GM23338 (cell line): ENCODE measurements around the gene RRP36. TPM values are rescaled to one million over a fixed set of nuclear protein-coding genes. Genes with fewer than 3 reads are reported as not detected.

Source experiments
- ATAC-seq: fragments of 200-7000 bp; cut with Tn5 transposase; 3 replicates; pipeline ENCODE4 v1.9.1; 2020
- DNase-seq: peaks from one replicate; pipeline ENCODE4 v3.0.0-alpha.2; 2015; ENCODE audit warnings: low spot score
- H2AFZ ChIP-seq: fragments of 200-600 bp; sonication (generic); 2 replicates; pipeline ENCODE4 v1.8.0; 2016; ENCODE audit warnings: antibody characterized with exemption, mild to moderate bottlenecking, moderate library complexity
- H3F3A ChIP-seq: fragments of 200-600 bp; sonication (generic); replicated peaks from 2 replicates; pipeline ENCODE4 v1.8.0; 2017; ENCODE audit warnings: antibody characterized with exemption, mixed run types, low read depth
- H3K27ac ChIP-seq: fragments of 200-600 bp; sonication (generic); 2 replicates; pipeline ENCODE4 v1.6.1; 2016; ENCODE audit warnings: low read depth
- H3K27me3 ChIP-seq: fragments of 200-600 bp; sonication (generic); 2 replicates; pipeline ENCODE4 v1.8.0; 2016; ENCODE audit warnings: mild to moderate bottlenecking, mixed run types, moderate library complexity; ENCODE audit not compliant: insufficient read depth
- H3K36me3 ChIP-seq: fragments of 200-600 bp; sonication (generic); 2 replicates; pipeline ENCODE4 v1.8.0; 2016; ENCODE audit warnings: mild to moderate bottlenecking; ENCODE audit not compliant: insufficient read depth
- H3K4me1 ChIP-seq: fragments of 200-600 bp; sonication (generic); 2 replicates; pipeline ENCODE4 v1.8.0; 2016; ENCODE audit warnings: mild to moderate bottlenecking, moderate library complexity; ENCODE audit not compliant: insufficient read depth
- H3K4me2 ChIP-seq: fragments of 200-600 bp; sonication (generic); 2 replicates; pipeline ENCODE4 v1.7.1; 2017; ENCODE audit warnings: mixed run types
- H3K4me3 ChIP-seq: fragments of 200-600 bp; sonication (generic); 2 replicates; pipeline ENCODE4 v1.6.1; 2016; ENCODE audit warnings: mixed run types
- H3K79me2 ChIP-seq: fragments of 200-600 bp; sonication (generic); replicated peaks from 2 replicates; pipeline ENCODE4 v1.8.0; 2017; ENCODE audit warnings: mild to moderate bottlenecking; ENCODE audit not compliant: insufficient read depth
- H3K9me2 ChIP-seq: fragments of 200-600 bp; sonication (generic); 2 replicates; pipeline ENCODE4 v1.8.0; 2017; ENCODE audit not compliant: insufficient read depth
- H4K20me1 ChIP-seq: fragments of 200-600 bp; sonication (generic); replicated peaks from 2 replicates; pipeline ENCODE4 v1.8.0; 2017; ENCODE audit warnings: mild to moderate bottlenecking; ENCODE audit not compliant: insufficient read depth
- H3K27ac Mint-ChIP-seq: 2 replicates; pipeline ENCODE4 v1.8.0; 2020; ENCODE audit warnings: inconsistent platforms, mild to moderate bottlenecking, moderate library complexity, mixed read lengths
- H3K27me3 Mint-ChIP-seq: 3 replicates; pipeline ENCODE4 v1.8.0; 2022; ENCODE audit warnings: low read depth, mild to moderate bottlenecking, moderate library complexity, mixed read lengths, inconsistent platforms; ENCODE audit not compliant: insufficient read depth, poor library complexity
- H3K36me3 Mint-ChIP-seq: 3 replicates; pipeline ENCODE4 v1.8.0; 2021; ENCODE audit warnings: low read depth, mild to moderate bottlenecking, inconsistent platforms, moderate library complexity, mixed read lengths
- H3K4me1 Mint-ChIP-seq: 3 replicates; pipeline ENCODE4 v1.8.0; 2020; ENCODE audit warnings: mild to moderate bottlenecking, inconsistent platforms, mixed read lengths
- H3K4me3 Mint-ChIP-seq: 3 replicates; pipeline ENCODE4 v1.8.0; 2021; ENCODE audit warnings: moderate library complexity, mild to moderate bottlenecking, inconsistent platforms, mixed read lengths
- H3K9me3 Mint-ChIP-seq: 3 replicates; pipeline ENCODE4 v1.8.0; 2020; ENCODE audit warnings: moderate library complexity, mild to moderate bottlenecking, inconsistent platforms, mixed read lengths
- CREB1 ChIP-seq: fragments of 250-450 bp; sonication (Bioruptor Pico); IDR thresholded peaks from 2 replicates; pipeline ENCODE4 v1.5.0; 2020; ENCODE audit warnings: low read depth, mild to moderate bottlenecking, moderate library complexity
- EZH2 ChIP-seq: fragments of 200-600 bp; sonication (generic); IDR thresholded peaks from one replicate; pipeline ENCODE4 v1.8.0; 2017; ENCODE audit warnings: antibody characterized with exemption, mild to moderate bottlenecking, low read depth; ENCODE audit not compliant: unreplicated experiment
- EZH2phosphoT487 ChIP-seq: fragments of 200-600 bp; sonication (generic); IDR thresholded peaks from one replicate; pipeline ENCODE4 v1.8.1; 2018; ENCODE audit warnings: antibody characterized with exemption; ENCODE audit not compliant: unreplicated experiment
- JUNB ChIP-seq: IDR thresholded peaks from one replicate; pipeline ENCODE4 v1.6.1; 2016; ENCODE audit warnings: antibody characterized with exemption; ENCODE audit not compliant: unreplicated experiment
- NANOG ChIP-seq: IDR thresholded peaks from 2 replicates; pipeline ENCODE4 v1.6.1; 2016; ENCODE audit warnings: antibody characterized with exemption, borderline replicate concordance
- POLR2AphosphoS5 ChIP-seq: IDR thresholded peaks from 2 replicates; pipeline ENCODE4 v1.6.1; 2016; ENCODE audit warnings: antibody characterized with exemption, low read depth
- STAT1 ChIP-seq: IDR thresholded peaks from one replicate; pipeline ENCODE4 v1.6.1; 2016; ENCODE audit warnings: antibody characterized with exemption; ENCODE audit not compliant: unreplicated experiment
- ZNF114 ChIP-seq: fragments of 250-450 bp; sonication (Bioruptor Pico); IDR thresholded peaks from 2 replicates; pipeline ENCODE4 v1.5.0; 2020; ENCODE audit warnings: mild to moderate bottlenecking, moderate library complexity
- polyA plus RNA-seq: library from polyadenylated mRNA; unstranded; fragments of >200 nt; fragmentation: Nextera tagmentation; extraction: Ambion mirVana; gene quantifications from 2 replicates; pipeline ENCODE4 v1.2.1, GENCODE V29; 2016
- total RNA-seq: library from RNA; depleted of rRNA; stranded (reverse); fragments of >200 nt; shearing (Covaris generic); gene quantifications from 2 replicates; pipeline ENCODE4 v1.2.3, GENCODE V29; 2014
- TF ChIP-seq, protein P1 (sequence below): IDR thresholded peaks from one replicate; pipeline ENCODE4 v1.6.1; 2018; ENCODE audit warnings: antibody characterized with exemption; ENCODE audit not compliant: unreplicated experiment
- TF ChIP-seq, protein P2 (sequence below): IDR thresholded peaks from 2 replicates; pipeline ENCODE4 v1.6.1; 2016; ENCODE audit warnings: antibody characterized with exemption
- TF ChIP-seq, protein P3 (sequence below), 2 experiments: fragments of 200-600 bp in 1 of 2; sonication (generic) in 1 of 2; conservative IDR thresholded peaks; 2 replicates each; pipeline versions ENCODE4 v1.5.1 to v1.6.1; 2016 to 2017; ENCODE audit warnings: antibody characterized with exemption in 2 of 2, low read depth in 2 of 2, mild to moderate bottlenecking in 2 of 2, moderate library complexity in 1 of 2
- TF ChIP-seq, protein P4 (sequence below): fragments of 250-450 bp; sonication (Bioruptor Pico); IDR thresholded peaks from 2 replicates; pipeline ENCODE4 v1.5.0; 2020; ENCODE audit warnings: mild to moderate bottlenecking, moderate library complexity

Gene RRP36
- total and polyA plus RNA-seq, 2 experiments from 2014 or later: 64.7 to 106 TPM

DNA sequence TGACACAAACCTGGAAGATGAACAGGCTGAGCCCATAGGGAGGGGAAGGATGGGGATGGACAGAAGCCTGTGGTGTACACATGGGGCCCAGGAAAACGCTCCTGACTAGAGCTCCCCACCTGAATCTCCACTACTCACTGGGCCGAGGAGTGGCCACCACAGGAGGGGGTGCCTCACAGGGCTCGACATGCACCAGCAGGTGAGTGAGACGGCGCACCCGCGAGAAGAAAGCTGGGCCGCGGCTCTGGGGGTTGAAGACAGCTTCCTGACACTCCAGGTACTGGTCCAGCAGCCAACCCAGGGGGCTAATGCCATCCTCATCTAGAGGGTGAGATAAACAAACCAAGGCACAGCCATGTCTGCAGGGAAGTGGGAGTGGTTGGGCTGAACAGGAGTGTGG lies 21.9 kb downstream of the RRP36 start:
- Histone ChIP-seq H3K27ac (no peak overlapping the region), H3F3A (no peaks in the 10 kb centered on the region), H3K4me1 (no peaks in the 10 kb centered on the region), H3K36me3 (no peaks in the 10 kb centered on the region), H3K27me3 (no peaks in the 10 kb centered on the region), H3K79me2 (no peaks in the 10 kb centered on the region), H2AFZ (no peak overlapping the region), H4K20me1 (no peaks in the 10 kb centered on the region), H3K4me2 (no peak overlapping the region), H3K9me2 (no peaks in the 10 kb centered on the region), H3K4me3 (no peak overlapping the region)
- H3K27ac Mint-ChIP-seq: no peak overlapping the region
- peaks cover 9% of the 10 kb centered on the region for H3K27me3 Mint-ChIP-seq
- no peaks in the 10 kb centered on the region for H3K4me1 Mint-ChIP-seq
- DNase-seq (no peak), ATAC-seq (no peak)
- H3K4me3 Mint-ChIP-seq: no peak overlapping the region; the same call in 2 of the 3 replicates
- peaks cover 35% of the 10 kb centered on the region for H3K36me3 Mint-ChIP-seq
- TF ChIP-seq CREB1 (CRISPR knock-in tag) (no peak), NANOG (no peak), STAT1 (no peak), EZH2 (no peak), POLR2AphosphoS5 (no peak), EZH2phosphoT487 (no peak), JUNB (no peak), ZNF114 (CRISPR knock-in tag) (no peak)
- TF ChIP-seq, protein P1, sequence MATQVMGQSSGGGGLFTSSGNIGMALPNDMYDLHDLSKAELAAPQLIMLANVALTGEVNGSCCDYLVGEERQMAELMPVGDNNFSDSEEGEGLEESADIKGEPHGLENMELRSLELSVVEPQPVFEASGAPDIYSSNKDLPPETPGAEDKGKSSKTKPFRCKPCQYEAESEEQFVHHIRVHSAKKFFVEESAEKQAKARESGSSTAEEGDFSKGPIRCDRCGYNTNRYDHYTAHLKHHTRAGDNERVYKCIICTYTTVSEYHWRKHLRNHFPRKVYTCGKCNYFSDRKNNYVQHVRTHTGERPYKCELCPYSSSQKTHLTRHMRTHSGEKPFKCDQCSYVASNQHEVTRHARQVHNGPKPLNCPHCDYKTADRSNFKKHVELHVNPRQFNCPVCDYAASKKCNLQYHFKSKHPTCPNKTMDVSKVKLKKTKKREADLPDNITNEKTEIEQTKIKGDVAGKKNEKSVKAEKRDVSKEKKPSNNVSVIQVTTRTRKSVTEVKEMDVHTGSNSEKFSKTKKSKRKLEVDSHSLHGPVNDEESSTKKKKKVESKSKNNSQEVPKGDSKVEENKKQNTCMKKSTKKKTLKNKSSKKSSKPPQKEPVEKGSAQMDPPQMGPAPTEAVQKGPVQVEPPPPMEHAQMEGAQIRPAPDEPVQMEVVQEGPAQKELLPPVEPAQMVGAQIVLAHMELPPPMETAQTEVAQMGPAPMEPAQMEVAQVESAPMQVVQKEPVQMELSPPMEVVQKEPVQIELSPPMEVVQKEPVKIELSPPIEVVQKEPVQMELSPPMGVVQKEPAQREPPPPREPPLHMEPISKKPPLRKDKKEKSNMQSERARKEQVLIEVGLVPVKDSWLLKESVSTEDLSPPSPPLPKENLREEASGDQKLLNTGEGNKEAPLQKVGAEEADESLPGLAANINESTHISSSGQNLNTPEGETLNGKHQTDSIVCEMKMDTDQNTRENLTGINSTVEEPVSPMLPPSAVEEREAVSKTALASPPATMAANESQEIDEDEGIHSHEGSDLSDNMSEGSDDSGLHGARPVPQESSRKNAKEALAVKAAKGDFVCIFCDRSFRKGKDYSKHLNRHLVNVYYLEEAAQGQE: no peak
- TF ChIP-seq, protein P2, sequence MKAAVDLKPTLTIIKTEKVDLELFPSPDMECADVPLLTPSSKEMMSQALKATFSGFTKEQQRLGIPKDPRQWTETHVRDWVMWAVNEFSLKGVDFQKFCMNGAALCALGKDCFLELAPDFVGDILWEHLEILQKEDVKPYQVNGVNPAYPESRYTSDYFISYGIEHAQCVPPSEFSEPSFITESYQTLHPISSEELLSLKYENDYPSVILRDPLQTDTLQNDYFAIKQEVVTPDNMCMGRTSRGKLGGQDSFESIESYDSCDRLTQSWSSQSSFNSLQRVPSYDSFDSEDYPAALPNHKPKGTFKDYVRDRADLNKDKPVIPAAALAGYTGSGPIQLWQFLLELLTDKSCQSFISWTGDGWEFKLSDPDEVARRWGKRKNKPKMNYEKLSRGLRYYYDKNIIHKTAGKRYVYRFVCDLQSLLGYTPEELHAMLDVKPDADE: no peak
- TF ChIP-seq, protein P3, sequence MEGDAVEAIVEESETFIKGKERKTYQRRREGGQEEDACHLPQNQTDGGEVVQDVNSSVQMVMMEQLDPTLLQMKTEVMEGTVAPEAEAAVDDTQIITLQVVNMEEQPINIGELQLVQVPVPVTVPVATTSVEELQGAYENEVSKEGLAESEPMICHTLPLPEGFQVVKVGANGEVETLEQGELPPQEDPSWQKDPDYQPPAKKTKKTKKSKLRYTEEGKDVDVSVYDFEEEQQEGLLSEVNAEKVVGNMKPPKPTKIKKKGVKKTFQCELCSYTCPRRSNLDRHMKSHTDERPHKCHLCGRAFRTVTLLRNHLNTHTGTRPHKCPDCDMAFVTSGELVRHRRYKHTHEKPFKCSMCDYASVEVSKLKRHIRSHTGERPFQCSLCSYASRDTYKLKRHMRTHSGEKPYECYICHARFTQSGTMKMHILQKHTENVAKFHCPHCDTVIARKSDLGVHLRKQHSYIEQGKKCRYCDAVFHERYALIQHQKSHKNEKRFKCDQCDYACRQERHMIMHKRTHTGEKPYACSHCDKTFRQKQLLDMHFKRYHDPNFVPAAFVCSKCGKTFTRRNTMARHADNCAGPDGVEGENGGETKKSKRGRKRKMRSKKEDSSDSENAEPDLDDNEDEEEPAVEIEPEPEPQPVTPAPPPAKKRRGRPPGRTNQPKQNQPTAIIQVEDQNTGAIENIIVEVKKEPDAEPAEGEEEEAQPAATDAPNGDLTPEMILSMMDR (conservative IDR thresholded peaks at IDR 0.05; ENCODE audit: low read depth in 2 of 2): no peak
- TF ChIP-seq, protein P4, sequence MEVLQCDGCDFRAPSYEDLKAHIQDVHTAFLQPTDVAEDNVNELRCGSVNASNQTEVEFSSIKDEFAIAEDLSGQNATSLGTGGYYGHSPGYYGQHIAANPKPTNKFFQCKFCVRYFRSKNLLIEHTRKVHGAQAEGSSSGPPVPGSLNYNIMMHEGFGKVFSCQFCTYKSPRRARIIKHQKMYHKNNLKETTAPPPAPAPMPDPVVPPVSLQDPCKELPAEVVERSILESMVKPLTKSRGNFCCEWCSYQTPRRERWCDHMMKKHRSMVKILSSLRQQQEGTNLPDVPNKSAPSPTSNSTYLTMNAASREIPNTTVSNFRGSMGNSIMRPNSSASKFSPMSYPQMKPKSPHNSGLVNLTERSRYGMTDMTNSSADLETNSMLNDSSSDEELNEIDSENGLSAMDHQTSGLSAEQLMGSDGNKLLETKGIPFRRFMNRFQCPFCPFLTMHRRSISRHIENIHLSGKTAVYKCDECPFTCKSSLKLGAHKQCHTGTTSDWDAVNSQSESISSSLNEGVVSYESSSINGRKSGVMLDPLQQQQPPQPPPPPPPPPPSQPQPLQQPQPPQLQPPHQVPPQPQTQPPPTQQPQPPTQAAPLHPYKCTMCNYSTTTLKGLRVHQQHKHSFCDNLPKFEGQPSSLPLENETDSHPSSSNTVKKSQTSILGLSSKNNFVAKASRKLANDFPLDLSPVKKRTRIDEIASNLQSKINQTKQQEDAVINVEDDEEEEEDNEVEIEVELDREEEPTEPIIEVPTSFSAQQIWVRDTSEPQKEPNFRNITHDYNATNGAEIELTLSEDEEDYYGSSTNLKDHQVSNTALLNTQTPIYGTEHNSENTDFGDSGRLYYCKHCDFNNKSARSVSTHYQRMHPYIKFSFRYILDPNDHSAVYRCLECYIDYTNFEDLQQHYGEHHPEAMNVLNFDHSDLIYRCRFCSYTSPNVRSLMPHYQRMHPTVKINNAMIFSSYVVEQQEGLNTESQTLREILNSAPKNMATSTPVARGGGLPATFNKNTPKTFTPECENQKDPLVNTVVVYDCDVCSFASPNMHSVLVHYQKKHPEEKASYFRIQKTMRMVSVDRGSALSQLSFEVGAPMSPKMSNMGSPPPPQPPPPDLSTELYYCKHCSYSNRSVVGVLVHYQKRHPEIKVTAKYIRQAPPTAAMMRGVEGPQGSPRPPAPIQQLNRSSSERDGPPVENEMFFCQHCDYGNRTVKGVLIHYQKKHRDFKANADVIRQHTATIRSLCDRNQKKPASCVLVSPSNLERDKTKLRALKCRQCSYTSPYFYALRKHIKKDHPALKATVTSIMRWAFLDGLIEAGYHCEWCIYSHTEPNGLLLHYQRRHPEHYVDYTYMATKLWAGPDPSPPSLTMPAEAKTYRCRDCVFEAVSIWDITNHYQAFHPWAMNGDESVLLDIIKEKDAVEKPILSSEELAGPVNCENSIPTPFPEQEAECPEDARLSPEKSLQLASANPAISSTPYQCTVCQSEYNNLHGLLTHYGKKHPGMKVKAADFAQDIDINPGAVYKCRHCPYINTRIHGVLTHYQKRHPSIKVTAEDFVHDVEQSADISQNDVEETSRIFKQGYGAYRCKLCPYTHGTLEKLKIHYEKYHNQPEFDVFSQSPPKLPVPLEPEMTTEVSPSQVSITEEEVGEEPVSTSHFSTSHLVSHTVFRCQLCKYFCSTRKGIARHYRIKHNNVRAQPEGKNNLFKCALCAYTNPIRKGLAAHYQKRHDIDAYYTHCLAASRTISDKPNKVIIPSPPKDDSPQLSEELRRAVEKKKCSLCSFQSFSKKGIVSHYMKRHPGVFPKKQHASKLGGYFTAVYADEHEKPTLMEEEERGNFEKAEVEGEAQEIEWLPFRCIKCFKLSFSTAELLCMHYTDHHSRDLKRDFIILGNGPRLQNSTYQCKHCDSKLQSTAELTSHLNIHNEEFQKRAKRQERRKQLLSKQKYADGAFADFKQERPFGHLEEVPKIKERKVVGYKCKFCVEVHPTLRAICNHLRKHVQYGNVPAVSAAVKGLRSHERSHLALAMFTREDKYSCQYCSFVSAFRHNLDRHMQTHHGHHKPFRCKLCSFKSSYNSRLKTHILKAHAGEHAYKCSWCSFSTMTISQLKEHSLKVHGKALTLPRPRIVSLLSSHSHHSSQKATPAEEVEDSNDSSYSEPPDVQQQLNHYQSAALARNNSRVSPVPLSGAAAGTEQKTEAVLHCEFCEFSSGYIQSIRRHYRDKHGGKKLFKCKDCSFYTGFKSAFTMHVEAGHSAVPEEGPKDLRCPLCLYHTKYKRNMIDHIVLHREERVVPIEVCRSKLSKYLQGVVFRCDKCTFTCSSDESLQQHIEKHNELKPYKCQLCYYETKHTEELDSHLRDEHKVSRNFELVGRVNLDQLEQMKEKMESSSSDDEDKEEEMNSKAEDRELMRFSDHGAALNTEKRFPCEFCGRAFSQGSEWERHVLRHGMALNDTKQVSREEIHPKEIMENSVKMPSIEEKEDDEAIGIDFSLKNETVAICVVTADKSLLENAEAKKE (CRISPR knock-in tag): no peak
- no peaks in the 10 kb centered on the region for H3K9me3 Mint-ChIP-seq
